GM18511 (cell line): ENCODE results near the gene PSMD9.

ENCODE experiments used
- ATAC-seq: cut with Tn5 transposase; IDR thresholded peaks from one replicate; pipeline ENCODE4 v1.9.1; 2021; ENCODE audit warnings: mild to moderate bottlenecking, moderate library complexity; ENCODE audit not compliant: unreplicated experiment

Gene PSMD9

GRCh38 chr12:121949648-121950397 is 61.2 kb downstream of the PSMD9 start:
- ATAC-seq, result no peak

DNA sequence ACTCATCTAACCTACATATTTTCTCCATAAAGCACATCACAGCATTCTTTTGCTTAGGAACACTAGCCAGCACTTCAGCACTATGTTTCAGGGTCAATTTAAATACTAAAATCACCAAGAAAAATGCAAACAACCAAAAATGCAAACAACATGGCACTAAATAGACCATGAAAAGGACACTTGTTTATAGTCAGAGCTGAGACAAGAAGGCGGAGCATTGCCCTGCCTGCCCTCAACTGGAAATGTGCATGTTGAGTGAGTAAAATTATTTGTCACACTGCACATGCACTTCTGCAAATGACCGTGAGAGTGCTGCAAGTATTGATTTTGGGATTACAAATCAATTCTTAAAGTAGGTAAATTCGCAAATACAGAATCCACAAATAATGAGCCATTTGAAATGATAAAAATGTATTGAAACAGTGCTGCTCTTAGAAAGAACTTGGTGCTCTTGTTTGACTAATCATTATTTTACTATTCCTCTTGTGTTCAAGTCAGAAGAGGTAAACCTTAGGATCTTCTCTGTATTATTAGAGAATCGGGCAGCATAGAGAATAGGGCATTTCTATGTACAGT is 64.6 kb downstream of the PSMD9 start:
- no peak for ATAC-seq

- ATAC-seq, result no peak
These were observed 65.1 kb downstream of the PSMD9 start for GRCh38 chr12:121953695-121954094.

DNA sequence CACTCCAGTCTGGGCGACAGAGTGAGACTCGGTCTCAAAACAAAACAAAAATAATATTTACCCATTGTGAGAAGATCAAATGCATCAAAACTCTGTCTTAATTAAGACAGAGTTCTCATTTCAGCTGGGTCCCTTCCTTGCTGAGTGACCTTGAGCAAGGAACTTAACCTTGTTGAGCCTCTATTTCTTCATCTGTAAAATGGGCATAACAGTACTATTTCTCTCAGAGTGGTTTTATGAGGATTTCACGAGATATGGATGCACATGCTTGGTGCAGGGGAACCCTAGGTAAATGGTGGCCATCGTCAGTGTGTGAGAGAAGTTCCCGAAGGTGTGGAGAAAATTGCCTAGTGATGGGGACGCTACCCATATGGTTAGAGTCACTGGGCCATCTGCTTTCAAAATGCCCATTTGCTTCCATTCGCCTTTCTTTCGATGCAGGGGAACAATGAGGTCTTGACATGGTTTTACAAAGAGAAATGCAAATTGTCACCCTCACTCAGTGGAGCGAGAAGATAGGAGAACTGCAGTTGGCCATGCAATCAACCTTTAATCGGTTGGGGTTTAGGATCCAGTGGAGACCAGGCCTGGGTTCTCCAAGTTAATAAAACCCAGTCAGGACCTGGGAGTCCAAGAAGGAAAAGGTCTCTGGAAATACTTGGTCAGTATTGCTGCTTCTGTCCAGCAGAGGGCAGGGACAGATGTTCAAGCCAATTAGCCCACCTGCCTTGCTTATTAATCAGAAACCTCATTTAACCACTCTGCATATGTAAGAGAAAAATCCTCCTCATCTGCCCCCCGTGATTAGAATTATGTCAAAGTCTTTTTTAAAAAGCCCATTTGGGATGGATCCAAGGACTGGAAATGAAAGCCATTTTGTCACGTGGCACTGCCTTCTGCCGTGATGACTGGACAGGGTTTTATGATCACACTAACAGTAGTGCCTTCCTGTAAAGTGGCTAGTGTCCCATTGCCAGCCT is 67.0 kb downstream of the PSMD9 start:
- ATAC-seq, result no peak

DNA sequence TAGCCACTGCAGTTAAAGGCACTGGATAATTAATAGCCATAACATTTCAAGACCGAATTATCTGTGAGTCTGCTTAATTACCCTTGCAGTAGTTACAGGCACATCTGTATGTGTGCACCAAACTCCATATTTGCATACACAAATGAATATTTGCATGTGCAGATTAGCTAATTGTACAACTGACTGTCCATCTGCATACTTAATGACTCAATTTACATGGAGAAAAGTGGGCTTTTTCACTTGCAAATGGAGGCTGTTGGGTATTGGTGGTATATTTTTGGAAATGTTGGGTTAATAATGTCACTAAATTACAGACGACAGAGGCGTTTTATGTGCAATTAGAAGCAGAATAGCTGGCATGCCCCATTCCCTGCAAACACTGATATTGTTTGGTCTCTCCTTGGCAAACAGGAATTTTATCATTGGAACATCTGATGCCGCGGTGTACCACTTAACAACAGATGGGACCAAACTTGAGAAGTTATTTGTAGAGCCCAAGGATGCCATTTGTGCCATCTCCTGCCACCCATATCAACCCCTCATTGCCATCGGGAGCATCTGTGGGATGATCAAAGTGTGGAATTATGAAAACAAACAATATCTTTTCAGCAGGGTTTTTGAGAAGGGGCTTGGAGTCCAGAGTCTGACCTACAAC is 69.4 kb downstream of the PSMD9 start:
- no peak for ATAC-seq

DNA sequence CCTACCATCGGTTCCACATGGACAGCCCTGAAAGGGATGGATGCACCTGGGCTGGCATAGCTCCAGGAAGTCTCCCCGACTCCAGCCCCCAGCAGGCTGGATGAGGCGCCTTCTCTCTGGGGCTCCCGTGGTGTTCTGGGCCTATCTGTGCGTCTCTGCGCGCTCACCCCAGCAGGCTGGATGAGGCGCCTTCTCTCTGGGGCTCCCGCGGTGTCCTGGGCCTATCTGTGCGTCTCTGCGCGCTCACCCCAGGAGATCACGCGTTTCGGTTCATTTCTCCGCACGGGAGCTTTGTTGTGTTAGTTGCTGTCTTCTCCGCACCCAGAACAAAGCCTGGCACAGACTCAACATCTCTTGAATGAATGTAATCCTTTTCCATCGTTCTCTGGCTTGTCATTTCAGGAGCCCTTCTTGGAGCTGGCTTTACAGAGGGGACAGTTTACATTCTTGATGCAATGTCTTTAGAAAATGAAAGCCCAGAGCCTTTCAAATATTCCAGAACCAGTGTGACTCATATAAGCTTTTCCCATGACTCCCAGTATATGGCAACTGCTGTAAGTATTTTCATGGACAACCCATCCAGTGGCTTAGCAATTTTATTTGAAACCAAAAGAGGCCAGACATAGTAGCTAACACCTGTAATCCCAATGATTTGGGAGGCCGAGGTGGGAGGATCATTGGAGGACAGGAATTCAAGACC is 70.1 kb downstream of the PSMD9 start:
- ATAC-seq, result no peak

- ATAC-seq, result no peak
These were observed 72.0 kb downstream of the PSMD9 start for GRCh38 chr12:121960541-121960940.

DNA sequence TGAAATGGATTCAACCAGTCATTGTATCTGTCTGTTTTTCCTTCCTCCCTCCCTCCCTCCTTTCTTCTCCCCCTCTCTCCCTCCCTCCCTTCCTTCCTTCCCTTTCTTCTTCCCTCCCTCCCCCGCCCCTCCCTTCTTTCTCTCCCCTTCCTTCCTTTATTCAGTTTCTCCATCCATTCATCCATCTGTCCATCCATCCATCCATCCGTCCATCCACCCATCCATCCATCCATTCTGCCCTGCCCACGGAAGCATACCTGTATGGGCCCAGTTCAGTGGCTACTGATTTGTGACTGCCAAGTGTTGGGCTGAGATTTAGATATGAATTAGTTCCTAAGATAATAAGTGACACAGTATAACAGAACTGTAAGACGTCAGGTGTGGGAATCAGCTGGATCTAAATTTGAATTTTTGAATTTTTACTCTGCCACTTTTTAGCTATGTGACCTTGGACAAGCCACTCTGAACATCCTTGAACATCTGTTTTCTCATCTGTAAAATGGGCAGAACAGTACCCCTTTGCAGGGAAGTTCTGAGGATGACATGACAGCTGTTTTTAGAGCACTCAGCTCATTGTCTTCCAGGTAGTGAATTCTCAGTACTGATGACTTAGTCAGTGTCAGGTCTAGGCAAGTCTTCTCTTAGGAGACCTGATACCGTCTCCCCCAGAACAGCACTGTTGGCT is 72.7 kb downstream of the PSMD9 start:
- ATAC-seq, result no peak

GRCh38 chr12:121963341-121964018 is 74.9 kb downstream of the PSMD9 start:
- no peak for ATAC-seq

GRCh38 chr12:121964813-121965643 is 76.4 kb downstream of the PSMD9 start:
- ATAC-seq, result no peak

DNA sequence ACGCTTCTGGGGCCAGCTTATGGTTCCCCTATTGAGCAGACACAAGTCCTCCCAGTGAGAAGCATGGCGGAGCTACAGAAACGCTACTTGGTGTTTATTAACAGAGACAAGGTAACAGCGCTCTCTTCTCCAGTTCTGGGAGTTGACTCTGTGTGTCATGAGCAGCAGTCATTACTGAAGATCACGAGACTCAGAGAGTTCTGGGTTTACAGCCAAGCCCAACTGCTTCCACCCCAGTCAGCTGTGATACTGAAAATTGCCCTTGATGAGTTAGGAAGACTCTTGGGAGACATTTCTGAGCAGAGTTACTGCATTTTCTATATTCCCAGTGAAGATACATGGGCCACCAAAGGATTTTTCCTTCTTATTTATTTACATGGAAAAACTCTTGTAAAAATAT is 78.4 kb downstream of the PSMD9 start:
- ATAC-seq, result no peak
